ENCODE results near the gene PKD2. TPM values are rescaled to one million over a fixed set of nuclear protein-coding genes. Genes with fewer than 3 reads are reported as not detected.

Gene PKD2
- total RNA-seq, 1 experiment from 2014 or later, result 12.9 TPM

DNA sequence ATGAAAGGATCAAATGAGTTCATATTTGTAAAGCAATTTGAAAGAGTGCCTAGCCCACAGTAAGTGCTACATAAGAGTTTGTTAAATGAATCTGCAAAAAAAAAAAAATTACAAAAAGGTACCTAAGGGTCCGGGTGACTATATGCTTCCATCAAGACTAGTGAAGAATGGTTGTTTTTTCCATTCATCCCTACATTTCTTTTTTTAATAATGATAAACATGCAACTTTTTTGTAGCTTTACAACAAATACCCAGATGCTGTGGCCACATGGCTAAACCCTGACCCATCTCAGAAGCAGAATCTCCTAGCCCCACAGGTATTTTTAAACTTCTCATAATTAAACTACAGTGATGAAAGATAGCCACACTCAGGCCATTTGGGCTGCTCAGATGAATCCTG is 27.6 kb upstream of the PKD2 start:
- intact Hi-C loops (cut with micrococcal nuclease), result loop anchor here (10.0 kb wide), 1 partner anchor 305 kb away; no protein-coding TSS in a partner anchor
- ChIA-PET CTCF (interaction anchor here (0.7 kb wide), 1 partner anchor 25 kb away, joined by 3 read pairs; no protein-coding TSS in a partner anchor), POLR2A (ENCODE audit: unreplicated experiment) (no interaction called here)
- Histone ChIP-seq H3F3A (ENCODE audit: low read length, unreplicated experiment) (no peaks in the 10 kb centered on the region), H3K27me3 (ENCODE audit: low read length) (no peaks in the 10 kb centered on the region), H3K9ac (ENCODE audit: low read length) (no peak overlapping the region), H2AFZ (ENCODE audit: low read length) (no peak overlapping the region), H4K20me1 (ENCODE audit: low read length) (no peaks in the 10 kb centered on the region), H3K79me2 (ENCODE audit: low read length) (no peaks in the 10 kb centered on the region), H3K4me1 (ENCODE audit: insufficient read depth, low read length) (peaks cover 7% of the 10 kb centered on the region; the same call in 1 of the 2 replicates), H3K4me2 (ENCODE audit: low read length) (no peak overlapping the region), H3K9me3 (ENCODE audit: low read length) (no peaks in the 10 kb centered on the region), H3K4me3 (ENCODE audit: low read length) (no peak overlapping the region), H3K27ac (ENCODE audit: low read length) (no peak overlapping the region), H3K9me2 (replicated peaks; ENCODE audit: low read length) (no peaks in the 10 kb centered on the region), H3K36me3 (ENCODE audit: low read depth, low read length) (no peaks in the 10 kb centered on the region)
- DNase-seq (no peak), ATAC-seq (no peak)
- TF ChIP-seq, protein P1, sequence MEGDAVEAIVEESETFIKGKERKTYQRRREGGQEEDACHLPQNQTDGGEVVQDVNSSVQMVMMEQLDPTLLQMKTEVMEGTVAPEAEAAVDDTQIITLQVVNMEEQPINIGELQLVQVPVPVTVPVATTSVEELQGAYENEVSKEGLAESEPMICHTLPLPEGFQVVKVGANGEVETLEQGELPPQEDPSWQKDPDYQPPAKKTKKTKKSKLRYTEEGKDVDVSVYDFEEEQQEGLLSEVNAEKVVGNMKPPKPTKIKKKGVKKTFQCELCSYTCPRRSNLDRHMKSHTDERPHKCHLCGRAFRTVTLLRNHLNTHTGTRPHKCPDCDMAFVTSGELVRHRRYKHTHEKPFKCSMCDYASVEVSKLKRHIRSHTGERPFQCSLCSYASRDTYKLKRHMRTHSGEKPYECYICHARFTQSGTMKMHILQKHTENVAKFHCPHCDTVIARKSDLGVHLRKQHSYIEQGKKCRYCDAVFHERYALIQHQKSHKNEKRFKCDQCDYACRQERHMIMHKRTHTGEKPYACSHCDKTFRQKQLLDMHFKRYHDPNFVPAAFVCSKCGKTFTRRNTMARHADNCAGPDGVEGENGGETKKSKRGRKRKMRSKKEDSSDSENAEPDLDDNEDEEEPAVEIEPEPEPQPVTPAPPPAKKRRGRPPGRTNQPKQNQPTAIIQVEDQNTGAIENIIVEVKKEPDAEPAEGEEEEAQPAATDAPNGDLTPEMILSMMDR (conservative IDR thresholded peaks at IDR 0.05; ENCODE audit: low read depth, low read length), result no peak
- TF ChIP-seq EZH2phosphoT487 (IDR thresholded peaks at IDR 0.05; ENCODE audit: borderline replicate concordance, low read length) (no peak), EZH2 (IDR thresholded peaks at IDR 0.05; ENCODE audit: low read length, unreplicated experiment) (no peak)
- BruUV-seq (replicated peaks), result no TSS peak

GRCh38 chr4:87981486-87981885 is 25.9 kb upstream of the PKD2 start:
- H3K9me3 ChIP-seq (ENCODE audit: low read length), result no peaks in the 10 kb centered on the region
- no TSS peak for BruUV-seq (replicated peaks)
- TF ChIP-seq EZH2phosphoT487 (IDR thresholded peaks at IDR 0.05; ENCODE audit: borderline replicate concordance, low read length), result no peak
- no peak for TF ChIP-seq EZH2 (IDR thresholded peaks at IDR 0.05; ENCODE audit: low read length, unreplicated experiment)
- H3K27me3 ChIP-seq (ENCODE audit: low read length), result no peaks in the 10 kb centered on the region
- DNase-seq (no peak), ATAC-seq (no peak)
- intact Hi-C loops (cut with micrococcal nuclease), result no loop called here
- no peak overlapping the region for H3K4me2 ChIP-seq (ENCODE audit: low read length)
- no peaks in the 10 kb centered on the region for H3F3A ChIP-seq (ENCODE audit: low read length, unreplicated experiment)
- H3K4me1 ChIP-seq (ENCODE audit: insufficient read depth, low read length), result no peaks in the 10 kb centered on the region
- no peak overlapping the region for H3K9ac ChIP-seq (ENCODE audit: low read length)
- no peaks in the 10 kb centered on the region for H3K79me2 ChIP-seq (ENCODE audit: low read length)
- ChIA-PET POLR2A (ENCODE audit: unreplicated experiment) (no interaction called here), CTCF (no interaction called here)
- no peaks in the 10 kb centered on the region for H3K9me2 ChIP-seq (replicated peaks; ENCODE audit: low read length)
- no peak overlapping the region for H3K27ac ChIP-seq (ENCODE audit: low read length)
- no peaks in the 10 kb centered on the region for H3K36me3 ChIP-seq (ENCODE audit: low read depth, low read length)
- H3K4me3 ChIP-seq (ENCODE audit: low read length), result no peak overlapping the region
- no peak overlapping the region for H2AFZ ChIP-seq (ENCODE audit: low read length)
- H4K20me1 ChIP-seq (ENCODE audit: low read length), result no peaks in the 10 kb centered on the region

GRCh38 chr4:87982036-87982435 is 25.4 kb upstream of the PKD2 start:
- H3K9ac ChIP-seq (ENCODE audit: low read length), result no peak overlapping the region
- H3K9me3 ChIP-seq (ENCODE audit: low read length), result no peaks in the 10 kb centered on the region
- no peaks in the 10 kb centered on the region for H3K79me2 ChIP-seq (ENCODE audit: low read length)
- ChIA-PET POLR2A (ENCODE audit: unreplicated experiment) (no interaction called here), CTCF (no interaction called here)
- no peaks in the 10 kb centered on the region for H3K36me3 ChIP-seq (ENCODE audit: low read depth, low read length)
- H3K4me2 ChIP-seq (ENCODE audit: low read length), result no peak overlapping the region
- H3F3A ChIP-seq (ENCODE audit: low read length, unreplicated experiment), result no peaks in the 10 kb centered on the region
- no peak overlapping the region for H3K4me3 ChIP-seq (ENCODE audit: low read length)
- no peak overlapping the region for H3K27ac ChIP-seq (ENCODE audit: low read length)
- no peaks in the 10 kb centered on the region for H3K9me2 ChIP-seq (replicated peaks; ENCODE audit: low read length)
- H3K4me1 ChIP-seq (ENCODE audit: insufficient read depth, low read length), result no peaks in the 10 kb centered on the region
- TF ChIP-seq EZH2 (IDR thresholded peaks at IDR 0.05; ENCODE audit: low read length, unreplicated experiment), result no peak
- TF ChIP-seq EZH2phosphoT487 (IDR thresholded peaks at IDR 0.05; ENCODE audit: borderline replicate concordance, low read length), result no peak
- TF ChIP-seq, protein P1 (conservative IDR thresholded peaks at IDR 0.05; ENCODE audit: low read depth, low read length), result no peak
- H2AFZ ChIP-seq (ENCODE audit: low read length), result no peak overlapping the region
- H4K20me1 ChIP-seq (ENCODE audit: low read length), result no peaks in the 10 kb centered on the region
- H3K27me3 ChIP-seq (ENCODE audit: low read length), result no peaks in the 10 kb centered on the region
- no TSS peak for BruUV-seq (replicated peaks)
- ATAC-seq (no peak), DNase-seq (no peak)
- intact Hi-C loops (cut with micrococcal nuclease), result no loop called here
